ENCODE data around the gene IRF2.

IRF2 gene

DNA sequence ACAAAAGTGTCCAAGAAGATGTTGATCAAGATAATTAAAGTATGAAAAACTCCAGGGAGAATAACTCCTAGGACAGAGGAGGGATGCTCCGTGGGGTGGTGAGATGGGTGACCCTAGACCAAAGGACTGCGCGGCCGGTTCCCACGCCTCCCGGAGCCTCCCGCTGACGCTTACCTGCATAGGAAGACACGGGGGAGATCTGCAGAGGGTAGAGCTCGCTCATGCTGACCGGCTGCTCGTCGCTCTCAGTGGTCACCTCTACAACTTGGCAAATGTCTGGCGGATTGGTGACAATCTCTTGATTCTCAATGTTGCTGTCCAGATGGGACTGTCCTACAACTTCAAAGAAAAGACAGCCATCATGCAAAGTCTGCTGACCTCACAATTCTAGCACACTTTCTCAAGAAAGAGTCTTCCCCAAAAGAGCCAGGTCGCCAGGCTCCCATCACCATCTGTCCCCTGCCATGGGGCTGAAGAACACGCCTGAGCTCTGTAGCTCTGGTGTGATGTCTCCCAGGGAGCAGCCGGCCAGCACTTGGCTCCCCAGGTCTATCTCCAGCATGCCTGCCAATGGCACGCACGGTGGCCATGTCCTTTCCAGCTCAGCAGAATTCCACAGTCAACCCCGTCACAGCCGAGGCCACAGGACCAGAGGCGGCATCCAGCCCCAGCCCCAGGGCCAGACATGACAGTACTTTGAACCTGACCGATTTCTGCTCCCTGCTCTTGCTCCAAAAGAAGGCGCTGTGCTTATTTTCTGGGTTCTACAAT, 75.4 kb downstream of the IRF2 start:
- Mint-ChIP-seq H3K27me3 (no peaks in the 10 kb centered on the region), H3K27ac (no peak overlapping the region), H3K4me1 (peaks cover 15% of the 10 kb centered on the region), H3K4me3 (no peak overlapping the region), H3K9me3 (no peaks in the 10 kb centered on the region), H3K36me3 (peaks cover 90% of the 10 kb centered on the region)
- no peak for DNase-seq
- CTCF ChIA-PET = no interaction called here

DNA sequence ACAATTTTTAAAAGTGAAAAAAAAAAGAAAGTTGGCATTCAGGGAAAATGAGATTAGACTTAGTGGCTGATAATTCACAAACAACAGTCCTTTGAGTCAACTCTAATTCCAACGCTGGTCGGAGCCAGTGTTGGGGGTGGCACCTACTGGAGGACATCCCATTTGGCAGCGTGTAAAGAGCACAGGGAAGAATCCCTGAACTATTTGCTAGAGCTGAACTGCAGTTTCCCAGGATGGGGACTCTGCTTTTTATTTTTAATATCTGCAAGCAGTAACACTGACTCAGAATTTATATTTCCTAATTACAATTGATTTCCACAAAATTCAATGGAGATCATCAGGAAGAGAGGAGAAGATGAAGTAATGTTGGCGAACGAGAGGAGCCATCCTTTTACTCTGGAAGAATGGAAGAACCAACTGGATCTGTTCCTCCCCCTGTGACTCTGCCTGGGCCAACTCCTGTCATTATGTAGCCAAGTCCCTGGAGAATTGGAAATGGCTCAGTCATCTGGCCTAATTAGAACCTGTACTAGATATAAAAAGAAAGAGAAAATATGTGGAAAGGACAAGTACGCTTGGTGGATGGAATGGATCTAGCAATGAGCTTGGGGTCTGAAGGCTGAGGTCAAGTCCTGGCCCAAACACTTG, 76.7 kb downstream of the IRF2 start:
- no peak overlapping the region for H3K27ac Mint-ChIP-seq
- DNase-seq = no peak
- no peaks in the 10 kb centered on the region for H3K9me3 Mint-ChIP-seq
- peaks cover 91% of the 10 kb centered on the region for H3K36me3 Mint-ChIP-seq
- no peaks in the 10 kb centered on the region for H3K27me3 Mint-ChIP-seq
- peaks cover 15% of the 10 kb centered on the region for H3K4me1 Mint-ChIP-seq
- CTCF ChIA-PET = no interaction called here
- no peak overlapping the region for H3K4me3 Mint-ChIP-seq

DNA sequence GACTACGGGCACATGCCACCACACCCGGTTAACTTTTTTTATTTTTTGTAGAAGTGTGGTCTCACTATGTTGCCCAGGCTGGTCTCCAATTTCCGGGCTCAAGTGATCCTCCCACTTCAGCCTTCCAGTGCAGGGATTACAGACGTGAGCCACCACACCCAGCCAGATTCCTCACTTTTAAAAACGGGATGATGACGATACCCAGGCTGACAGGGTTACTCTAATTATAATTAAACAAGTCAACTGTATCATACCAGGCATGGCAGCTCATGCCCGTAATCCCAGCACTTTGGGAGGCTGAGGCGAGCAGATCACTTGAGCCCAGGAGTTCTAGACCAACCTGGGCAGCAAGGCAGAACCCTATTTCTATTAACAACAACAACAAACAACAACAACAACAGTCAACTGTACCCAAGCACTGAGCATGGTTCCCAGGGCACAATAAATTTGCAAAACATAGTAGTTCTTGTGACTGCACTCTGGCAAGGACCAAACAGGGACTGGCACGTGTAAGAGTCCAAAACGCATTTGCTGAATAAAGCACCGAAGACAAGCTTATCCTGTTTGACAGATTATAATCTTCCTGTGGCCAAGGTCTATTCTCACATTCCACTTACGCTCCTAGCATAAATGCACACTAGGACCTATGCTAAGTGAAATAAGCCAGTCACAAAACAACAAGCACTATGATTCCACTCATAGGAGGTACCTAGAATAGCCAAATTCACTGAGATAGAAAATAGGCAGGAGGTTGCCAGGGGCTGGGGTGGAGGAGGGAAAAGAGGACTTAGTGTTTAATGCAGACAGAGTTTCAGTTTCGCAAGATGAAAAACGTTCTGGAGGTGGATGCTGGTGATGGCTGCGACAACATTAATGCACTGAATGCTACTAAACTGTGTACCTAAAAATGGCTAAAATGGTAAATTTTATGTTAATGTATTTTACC, 77.5 kb downstream of the IRF2 start:
- Mint-ChIP-seq H3K9me3 (no peaks in the 10 kb centered on the region), H3K36me3 (peaks cover 91% of the 10 kb centered on the region), H3K27ac (peak overlapping the region; percentile 51), H3K4me3 (no peak overlapping the region), H3K27me3 (no peaks in the 10 kb centered on the region), H3K4me1 (peaks cover 15% of the 10 kb centered on the region)
- DNase-seq = no peak
- CTCF ChIA-PET = interaction anchor here (1.9 kb wide), 1 partner anchor 13 kb away, joined by 6 read pairs; no protein-coding TSS in a partner anchor

DNA sequence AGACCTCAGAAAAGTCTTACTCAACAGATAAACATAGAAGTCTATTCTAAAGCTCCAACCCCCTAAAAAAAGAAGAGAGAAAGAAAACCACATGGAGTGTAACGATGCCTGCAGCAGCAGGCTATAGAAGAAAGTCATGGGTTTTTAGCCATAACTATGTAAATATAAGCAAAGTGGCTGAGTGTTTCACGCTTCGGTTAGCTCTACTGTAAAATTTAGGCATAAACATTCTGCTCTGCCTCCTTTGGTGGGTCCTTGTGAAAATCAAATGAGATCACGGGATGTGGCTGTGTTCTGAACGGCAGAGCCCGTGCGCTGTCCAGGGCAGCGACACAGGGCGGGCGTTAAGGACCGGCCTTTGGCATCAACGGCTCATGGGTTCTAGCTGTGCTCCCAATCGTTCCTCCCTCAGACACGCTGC, 78.4 kb downstream of the IRF2 start:
- Mint-ChIP-seq H3K4me3 (no peak overlapping the region), H3K36me3 (peaks cover 91% of the 10 kb centered on the region), H3K9me3 (no peaks in the 10 kb centered on the region), H3K4me1 (peaks cover 15% of the 10 kb centered on the region), H3K27ac (peak overlapping the region; percentile 3), H3K27me3 (no peaks in the 10 kb centered on the region)
- no peak for DNase-seq
- CTCF ChIA-PET = interaction anchor here (1.4 to 1.9 kb wide), 2 partner anchors 12 to 67 kb away, joined by 3 to 6 read pairs; no protein-coding TSS in a partner anchor

DNA sequence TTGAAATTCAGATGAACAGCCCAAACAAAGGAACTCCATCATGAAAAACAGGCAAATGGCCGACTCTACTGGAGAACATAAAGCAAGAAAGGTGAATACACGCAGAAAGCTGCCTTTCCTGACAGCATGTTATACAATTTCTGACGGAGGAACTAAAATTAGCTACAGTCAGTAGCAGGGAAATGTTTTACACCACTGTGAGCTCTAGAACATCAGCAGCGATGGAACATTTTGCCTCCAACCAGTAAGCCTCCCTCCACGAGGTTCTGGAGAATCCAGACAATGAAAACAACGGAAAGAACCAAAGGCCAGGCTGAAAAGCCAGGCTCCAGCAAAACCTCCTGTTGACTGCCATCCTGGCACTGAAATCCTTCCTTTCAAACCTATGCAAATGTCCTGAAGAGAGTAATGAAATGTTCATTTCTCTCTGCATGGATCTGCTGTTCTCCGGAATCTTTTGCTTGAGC, 78.9 kb downstream of the IRF2 start:
- CTCF ChIA-PET = interaction anchor here (1.4 to 1.9 kb wide), 2 partner anchors 11 to 67 kb away, joined by 3 to 6 read pairs; no protein-coding TSS in a partner anchor
- DNase-seq = no peak
- Mint-ChIP-seq H3K4me3 (no peak overlapping the region), H3K9me3 (no peaks in the 10 kb centered on the region), H3K36me3 (peaks cover 91% of the 10 kb centered on the region), H3K27ac (no peak overlapping the region), H3K27me3 (no peaks in the 10 kb centered on the region), H3K4me1 (peaks cover 15% of the 10 kb centered on the region)

DNA sequence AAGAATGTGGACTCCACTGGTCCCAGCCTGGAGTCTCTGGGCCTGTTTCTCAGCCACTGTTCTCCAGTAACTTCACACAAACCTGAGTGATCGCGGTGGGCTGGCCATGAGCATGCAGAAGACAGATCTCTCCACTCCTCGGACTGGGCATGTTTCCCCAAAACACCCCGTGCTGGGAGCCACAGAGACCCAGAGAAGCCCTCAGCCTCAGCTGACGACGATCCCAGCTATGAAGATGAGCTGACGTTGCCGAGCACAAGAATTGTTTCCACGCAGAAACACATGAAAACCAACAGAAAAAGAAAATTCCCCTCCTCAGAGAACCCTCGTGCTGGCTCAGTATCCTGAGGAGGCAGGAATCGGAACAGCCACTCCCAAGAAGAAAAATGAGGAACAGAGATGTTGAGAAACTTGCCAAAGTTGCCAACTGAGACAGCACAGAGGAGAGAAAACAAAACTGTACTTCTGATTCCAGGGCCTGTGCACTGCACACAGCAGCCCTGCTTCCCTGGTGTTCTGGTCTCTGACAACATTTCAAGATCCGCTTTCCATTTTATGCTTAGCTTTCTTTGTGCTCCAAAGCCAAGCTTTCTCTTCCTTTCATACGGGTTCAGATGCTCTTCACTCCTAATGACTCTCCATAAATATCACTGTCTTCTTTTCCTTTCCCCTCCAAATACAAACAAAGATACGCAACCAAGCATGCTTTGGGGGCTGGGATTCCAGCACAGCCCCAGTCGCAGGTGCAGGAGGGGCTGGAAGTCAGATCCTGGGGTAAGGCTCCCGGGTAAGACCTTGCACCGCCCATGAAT, 81.4 kb downstream of the IRF2 start:
- Mint-ChIP-seq H3K4me3 (no peak overlapping the region), H3K36me3 (peaks cover 92% of the 10 kb centered on the region), H3K4me1 (peaks cover 13% of the 10 kb centered on the region), H3K9me3 (no peaks in the 10 kb centered on the region), H3K27me3 (no peaks in the 10 kb centered on the region), H3K27ac (no peak overlapping the region)
- CTCF ChIA-PET = no interaction called here
- no peak for DNase-seq

DNA sequence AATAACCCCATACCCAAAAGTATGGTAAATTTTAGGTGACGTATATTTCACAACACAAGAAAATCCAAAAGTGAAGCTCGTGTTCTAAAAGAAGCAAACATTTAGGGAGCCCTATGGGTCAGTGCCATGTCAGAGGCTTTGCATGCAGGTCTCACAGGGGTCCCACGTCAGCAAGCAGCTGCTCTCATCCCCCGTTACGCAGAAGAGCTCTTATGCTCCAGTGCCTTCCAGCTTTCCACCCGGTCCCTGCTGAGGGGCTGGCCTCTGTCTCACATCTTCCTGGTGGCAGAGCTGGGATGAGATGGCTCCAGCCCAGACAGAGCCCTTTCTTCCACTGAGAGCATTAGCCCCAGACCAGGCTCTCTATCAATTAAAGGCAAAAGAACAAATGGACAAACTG, 82.0 kb downstream of the IRF2 start:
- Mint-ChIP-seq H3K36me3 (peaks cover 89% of the 10 kb centered on the region), H3K4me3 (no peak overlapping the region), H3K9me3 (no peaks in the 10 kb centered on the region), H3K27me3 (no peaks in the 10 kb centered on the region), H3K4me1 (peaks cover 9% of the 10 kb centered on the region), H3K27ac (peak overlapping the region; percentile 38)
- CTCF ChIA-PET = no interaction called here
- no peak for DNase-seq

DNA sequence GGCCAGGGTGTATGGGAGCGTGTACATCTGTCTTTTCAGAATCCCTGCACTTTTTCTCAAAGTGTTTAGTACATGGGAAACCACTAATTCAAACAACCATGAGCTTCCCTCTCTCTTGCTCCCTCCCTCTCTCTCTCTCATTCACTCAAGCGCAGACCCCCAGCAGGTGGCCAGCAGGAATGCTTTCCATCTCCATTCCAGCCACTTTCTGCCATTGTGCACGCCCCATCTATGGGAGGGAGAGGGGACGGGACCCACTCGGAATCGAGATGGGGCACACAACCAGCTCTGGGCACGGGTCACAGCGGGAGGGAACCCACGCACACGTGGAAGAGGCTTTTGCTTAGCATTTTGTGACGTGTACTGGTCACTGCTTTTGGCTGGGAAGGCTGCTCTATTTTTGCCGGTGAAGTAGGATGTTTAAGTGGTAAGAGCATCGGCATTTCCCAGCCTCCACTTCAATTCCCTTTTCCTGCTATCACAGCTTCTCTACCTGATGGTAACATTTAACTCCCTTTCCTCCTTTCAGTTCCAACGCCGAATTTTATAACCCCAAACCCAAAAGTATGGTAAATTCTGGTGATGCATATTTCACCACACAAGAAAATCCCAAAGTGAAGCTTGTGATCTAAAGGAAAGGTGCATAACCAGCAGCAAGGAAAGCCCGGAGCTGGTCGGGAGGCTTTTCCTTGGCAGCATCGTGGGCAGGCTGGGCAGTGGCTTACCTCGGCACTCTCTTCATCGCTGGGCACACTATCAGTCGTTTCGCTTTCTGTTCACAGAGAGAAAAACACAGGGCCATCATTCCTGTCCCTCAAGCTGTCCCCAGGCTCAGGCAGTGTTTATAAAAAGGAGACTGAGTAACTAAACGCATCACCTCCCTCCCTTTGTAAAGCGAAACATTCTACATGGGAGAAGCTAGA, 84.1 kb downstream of the IRF2 start:
- CTCF ChIA-PET = interaction anchor here (1.0 to 1.3 kb wide), 2 partner anchors 15 to 126 kb away, joined by 3 read pairs; no protein-coding TSS in a partner anchor
- H3K4me3 Mint-ChIP-seq = no peak overlapping the region
- H3K27me3 Mint-ChIP-seq = no peaks in the 10 kb centered on the region
- no peaks in the 10 kb centered on the region for H3K9me3 Mint-ChIP-seq
- H3K4me1 Mint-ChIP-seq = peaks cover 23% of the 10 kb centered on the region
- peak overlapping the region; percentile 13 for H3K27ac Mint-ChIP-seq
- peaks cover 92% of the 10 kb centered on the region for H3K36me3 Mint-ChIP-seq
- DNase-seq = no peak

DNA sequence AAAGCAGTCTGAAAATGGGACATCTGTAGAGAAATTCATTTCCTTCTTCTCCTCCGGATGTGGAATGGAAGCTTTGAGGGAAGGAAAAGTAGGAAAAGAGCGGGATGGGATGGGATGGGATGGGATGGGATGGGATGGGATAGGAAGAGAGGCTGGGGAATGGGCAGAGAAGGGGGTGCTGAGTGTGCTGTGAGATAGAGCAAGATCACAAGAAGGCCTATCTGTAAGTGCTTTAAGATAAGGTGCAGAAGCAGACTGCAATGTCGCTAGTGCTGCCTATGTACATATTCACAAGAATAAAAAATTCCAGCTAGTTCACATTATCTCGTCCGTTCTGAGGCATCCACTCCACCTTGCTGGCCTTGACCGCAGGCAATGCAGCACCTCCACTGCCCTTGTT, 86.2 kb downstream of the IRF2 start:
- H3K4me1 Mint-ChIP-seq = peaks cover 44% of the 10 kb centered on the region
- peaks cover 82% of the 10 kb centered on the region for H3K36me3 Mint-ChIP-seq
- CTCF ChIA-PET = interaction anchor here (0.7 kb wide), 1 partner anchor 44 kb away, joined by 3 read pairs; no protein-coding TSS in a partner anchor

DNA sequence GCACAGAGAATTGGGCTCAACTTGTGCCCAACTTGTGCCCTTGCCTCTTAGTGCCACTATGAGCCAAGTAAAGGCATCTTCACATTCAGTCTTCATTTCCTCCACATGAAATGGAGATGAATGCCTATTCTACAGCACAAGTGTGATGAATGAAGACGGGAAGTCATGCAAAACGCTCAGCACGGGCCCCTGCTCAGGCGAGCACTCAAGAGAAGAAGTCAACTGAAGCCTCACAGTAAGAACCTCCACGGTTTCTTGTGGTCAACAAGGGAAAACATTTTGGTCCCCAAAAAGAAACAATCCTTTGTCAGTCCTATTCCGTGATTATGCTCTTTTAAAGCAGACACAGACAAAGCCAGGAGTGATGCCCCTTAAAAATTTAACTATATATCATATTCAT, 87.0 kb downstream of the IRF2 start:
- H3K27me3 Mint-ChIP-seq = no peaks in the 10 kb centered on the region
- H3K4me3 Mint-ChIP-seq = no peak overlapping the region
- CTCF ChIA-PET = no interaction called here
- peaks cover 77% of the 10 kb centered on the region for H3K36me3 Mint-ChIP-seq
- peaks cover 52% of the 10 kb centered on the region for H3K4me1 Mint-ChIP-seq
- DNase-seq = no peak
- no peaks in the 10 kb centered on the region for H3K9me3 Mint-ChIP-seq
- H3K27ac Mint-ChIP-seq = peak overlapping the region; percentile 64

More for the DNA sequence above, 86.2 kb downstream of the IRF2 start:
- Mint-ChIP-seq H3K4me3 (no peak overlapping the region), H3K27me3 (no peaks in the 10 kb centered on the region), H3K9me3 (no peaks in the 10 kb centered on the region), H3K27ac (no peak overlapping the region)
- no peak for DNase-seq

DNA sequence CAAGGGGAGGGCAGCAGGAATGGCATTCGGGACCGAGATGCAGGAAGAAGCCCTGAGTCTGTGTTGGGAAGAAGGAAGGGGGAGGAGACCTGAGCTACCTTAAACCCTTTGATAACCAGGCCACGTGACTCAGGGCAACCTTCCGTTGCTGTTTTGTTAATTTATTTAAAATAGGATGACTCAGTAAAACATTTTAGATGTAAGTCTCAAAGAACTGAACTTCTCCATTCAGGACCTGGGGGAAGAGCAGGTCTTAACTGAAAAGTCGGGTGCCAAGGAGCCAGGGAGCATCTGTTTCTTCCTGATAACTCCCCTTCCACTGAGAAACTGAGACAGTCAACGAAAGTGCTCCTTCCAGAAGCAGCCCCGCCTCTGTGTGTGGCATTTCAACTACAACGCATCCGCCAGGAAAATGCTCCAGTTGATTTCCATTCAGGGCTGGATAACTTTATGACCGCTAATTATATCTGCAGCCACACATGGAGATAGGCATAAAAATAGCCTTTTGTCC, 88.0 kb downstream of the IRF2 start:
- Mint-ChIP-seq H3K4me3 (no peak overlapping the region), H3K4me1 (peaks cover 62% of the 10 kb centered on the region), H3K27ac (peak overlapping the region; percentile 43), H3K27me3 (no peaks in the 10 kb centered on the region), H3K36me3 (peaks cover 76% of the 10 kb centered on the region), H3K9me3 (no peaks in the 10 kb centered on the region)
- DNase-seq = no peak
- CTCF ChIA-PET = no interaction called here

DNA sequence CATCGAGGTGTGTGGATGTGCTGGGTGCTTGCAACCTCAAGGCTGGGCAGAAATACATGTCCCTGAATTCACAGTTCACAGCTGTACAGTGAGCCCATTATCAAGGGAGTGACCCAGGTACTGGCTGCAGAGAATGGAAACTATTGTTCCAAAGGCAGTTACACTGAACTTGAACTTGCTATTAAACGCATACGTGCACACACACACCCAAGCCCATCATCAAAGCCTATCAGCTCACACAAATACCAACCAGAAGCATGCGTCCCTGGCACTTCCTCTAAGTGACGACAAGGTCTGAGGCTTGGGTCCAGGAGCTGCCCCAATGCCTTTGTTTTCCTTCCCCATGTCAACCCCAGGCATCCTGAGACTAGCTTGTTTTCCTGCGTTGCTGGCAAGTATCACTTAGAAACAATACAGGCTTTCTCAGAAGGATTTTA, 88.6 kb downstream of the IRF2 start:
- Mint-ChIP-seq H3K27me3 (no peaks in the 10 kb centered on the region), H3K27ac (peak overlapping the region; percentile 24), H3K36me3 (peaks cover 73% of the 10 kb centered on the region), H3K4me1 (peaks cover 68% of the 10 kb centered on the region), H3K9me3 (no peaks in the 10 kb centered on the region), H3K4me3 (no peak overlapping the region)
- DNase-seq = no peak
- CTCF ChIA-PET = no interaction called here

All from activated naive CD4-positive, alpha-beta T cell treated with anti-CD3 and anti-CD28 coated beads, Interleukin-2, amount 10 ng/mL, durations not matched to agents 7 days and 5 days (primary cell).